ENCODE results near the gene OBSL1. TPM values are rescaled to one million over a fixed set of nuclear protein-coding genes. Genes with fewer than 3 reads are reported as not detected.

OBSL1 gene
- total RNA-seq, 3 donors from 2014 or later (not counting 1 experiment from before 2014, with no cell fraction given): 0.07 to 8.8 (median 0.32) TPM

DNA sequence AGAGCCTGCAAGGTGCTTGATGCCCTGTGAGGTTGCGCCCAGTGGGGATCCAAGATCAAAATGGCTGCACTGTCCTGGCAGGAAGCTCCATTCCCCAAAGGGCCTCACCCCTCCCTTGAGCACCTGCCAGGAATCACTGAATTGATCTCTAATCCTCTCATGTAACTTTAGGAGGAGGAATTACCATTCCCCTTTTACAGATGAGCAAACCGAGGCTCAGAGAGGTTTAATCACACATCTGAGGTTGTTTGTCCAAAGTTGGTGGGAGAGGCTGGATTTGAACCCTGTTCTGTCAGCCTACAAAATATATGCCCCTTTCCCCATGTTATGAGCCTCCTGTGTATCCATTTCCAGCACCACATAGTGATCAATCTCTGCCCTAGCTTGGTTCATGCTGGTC, 46.5 kb downstream of the OBSL1 start:
- TF ChIP-seq, protein P1, sequence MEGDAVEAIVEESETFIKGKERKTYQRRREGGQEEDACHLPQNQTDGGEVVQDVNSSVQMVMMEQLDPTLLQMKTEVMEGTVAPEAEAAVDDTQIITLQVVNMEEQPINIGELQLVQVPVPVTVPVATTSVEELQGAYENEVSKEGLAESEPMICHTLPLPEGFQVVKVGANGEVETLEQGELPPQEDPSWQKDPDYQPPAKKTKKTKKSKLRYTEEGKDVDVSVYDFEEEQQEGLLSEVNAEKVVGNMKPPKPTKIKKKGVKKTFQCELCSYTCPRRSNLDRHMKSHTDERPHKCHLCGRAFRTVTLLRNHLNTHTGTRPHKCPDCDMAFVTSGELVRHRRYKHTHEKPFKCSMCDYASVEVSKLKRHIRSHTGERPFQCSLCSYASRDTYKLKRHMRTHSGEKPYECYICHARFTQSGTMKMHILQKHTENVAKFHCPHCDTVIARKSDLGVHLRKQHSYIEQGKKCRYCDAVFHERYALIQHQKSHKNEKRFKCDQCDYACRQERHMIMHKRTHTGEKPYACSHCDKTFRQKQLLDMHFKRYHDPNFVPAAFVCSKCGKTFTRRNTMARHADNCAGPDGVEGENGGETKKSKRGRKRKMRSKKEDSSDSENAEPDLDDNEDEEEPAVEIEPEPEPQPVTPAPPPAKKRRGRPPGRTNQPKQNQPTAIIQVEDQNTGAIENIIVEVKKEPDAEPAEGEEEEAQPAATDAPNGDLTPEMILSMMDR (IDR thresholded peaks at IDR 0.05): no peak
- 92% methylated on average over 1 of the region's 2 CpGs for WGBS (ENCODE audit: insufficient coverage)
- Mint-ChIP-seq H3K9me3 (no peaks in the 10 kb centered on the region), H3K4me3 (no peak overlapping the region), H3K27me3 (ENCODE audit: low read depth in 2 of 2) (peaks cover 67 to 84% of the 10 kb centered on the region in 2 donors), H3K36me3 (no peaks in the 10 kb centered on the region), H3K27ac (no peak overlapping the region), H3K4me1 (peaks cover 0 to 16% of the 10 kb centered on the region in 2 donors)
- Histone ChIP-seq H3K9me3 (ENCODE audit: control insufficient read depth, insufficient read depth, low read length) (no peaks in the 10 kb centered on the region), H3K27me3 (ENCODE audit: control insufficient read depth, insufficient read depth, low read length) (peaks cover 34% of the 10 kb centered on the region), H3K4me1 (ENCODE audit: control insufficient read depth, insufficient read depth, low read length) (peaks cover 2% of the 10 kb centered on the region), H3K27ac (ENCODE audit: low read length) (no peak overlapping the region), H3K36me3 (ENCODE audit: control insufficient read depth, insufficient read depth, low read length) (no peaks in the 10 kb centered on the region), H3K4me3 (ENCODE audit: low read length) (no peak overlapping the region)
- intact Hi-C loops (cut with micrococcal nuclease): no loop called here
- DNase-seq (no peak), ATAC-seq (no peak)

GRCh38 chr2:219523031-219523671, 48.2 kb downstream of the OBSL1 start:
- TF ChIP-seq, protein P1 (IDR thresholded peaks at IDR 0.05): no peak
- intact Hi-C loops (cut with micrococcal nuclease): no loop called here
- Histone ChIP-seq H3K9me3 (ENCODE audit: control insufficient read depth, insufficient read depth, low read length) (no peaks in the 10 kb centered on the region), H3K27me3 (ENCODE audit: control insufficient read depth, insufficient read depth, low read length) (peaks cover 27% of the 10 kb centered on the region), H3K27ac (ENCODE audit: low read length) (no peak overlapping the region), H3K36me3 (ENCODE audit: control insufficient read depth, insufficient read depth, low read length) (no peaks in the 10 kb centered on the region), H3K4me3 (ENCODE audit: low read length) (no peak overlapping the region), H3K4me1 (ENCODE audit: control insufficient read depth, insufficient read depth, low read length) (peaks cover 2% of the 10 kb centered on the region)
- Mint-ChIP-seq H3K4me1 (peaks cover 0 to 11% of the 10 kb centered on the region in 2 donors), H3K4me3 (no peak overlapping the region), H3K36me3 (no peaks in the 10 kb centered on the region), H3K27ac (no peak overlapping the region), H3K27me3 (ENCODE audit: low read depth in 2 of 2) (peaks cover 63 to 75% of the 10 kb centered on the region in 2 donors), H3K9me3 (no peaks in the 10 kb centered on the region)
- ATAC-seq: no peak
- 15% methylated on average over 23 of the region's 24 CpGs for WGBS (ENCODE audit: insufficient coverage)
- no peak for DNase-seq

- peaks cover 2% of the 10 kb centered on the region for H3K4me1 ChIP-seq (ENCODE audit: control insufficient read depth, insufficient read depth, low read length)
- Mint-ChIP-seq H3K27me3 (ENCODE audit: low read depth in 2 of 2) (peaks cover 66 to 76% of the 10 kb centered on the region in 2 donors), H3K27ac (no peak overlapping the region), H3K36me3 (no peaks in the 10 kb centered on the region), H3K9me3 (no peaks in the 10 kb centered on the region), H3K4me3 (no peak overlapping the region), H3K4me1 (peaks cover 0 to 11% of the 10 kb centered on the region in 2 donors)
- no peak overlapping the region for H3K27ac ChIP-seq (ENCODE audit: low read length)
- H3K9me3 ChIP-seq (ENCODE audit: control insufficient read depth, insufficient read depth, low read length): no peaks in the 10 kb centered on the region
- intact Hi-C loops (cut with micrococcal nuclease): no loop called here
- DNase-seq (no peak), ATAC-seq (no peak)
- WGBS (ENCODE audit: insufficient coverage): 4% methylated on average over 69 of the region's 70 CpGs
- no peak overlapping the region for H3K4me3 ChIP-seq (ENCODE audit: low read length)
- H3K36me3 ChIP-seq (ENCODE audit: control insufficient read depth, insufficient read depth, low read length): no peaks in the 10 kb centered on the region
- TF ChIP-seq, protein P1 (IDR thresholded peaks at IDR 0.05): no peak
- peaks cover 27% of the 10 kb centered on the region for H3K27me3 ChIP-seq (ENCODE audit: control insufficient read depth, insufficient read depth, low read length)
Observed at GRCh38 chr2:219522111-219523030, 49.0 kb downstream of the OBSL1 start.
